GM19395 (cell line): Measurements from ENCODE around the gene SLC25A22.

ENCODE experiments used
- ATAC-seq: cut with Tn5 transposase; IDR thresholded peaks from one replicate; pipeline ENCODE4 v1.9.1; 2021; ENCODE audit warnings: mild to moderate bottlenecking, moderate library complexity; ENCODE audit not compliant: unreplicated experiment

The SLC25A22 gene

GRCh38 chr11:823441-824291 lies 25.6 kb upstream of the SLC25A22 start:
- no peak for ATAC-seq

- no peak for ATAC-seq
These were observed 23.7 kb upstream of the SLC25A22 start for GRCh38 chr11:821512-822371.

- no peak for ATAC-seq
These were observed 22.8 kb upstream of the SLC25A22 start for GRCh38 chr11:820655-821511.

DNA sequence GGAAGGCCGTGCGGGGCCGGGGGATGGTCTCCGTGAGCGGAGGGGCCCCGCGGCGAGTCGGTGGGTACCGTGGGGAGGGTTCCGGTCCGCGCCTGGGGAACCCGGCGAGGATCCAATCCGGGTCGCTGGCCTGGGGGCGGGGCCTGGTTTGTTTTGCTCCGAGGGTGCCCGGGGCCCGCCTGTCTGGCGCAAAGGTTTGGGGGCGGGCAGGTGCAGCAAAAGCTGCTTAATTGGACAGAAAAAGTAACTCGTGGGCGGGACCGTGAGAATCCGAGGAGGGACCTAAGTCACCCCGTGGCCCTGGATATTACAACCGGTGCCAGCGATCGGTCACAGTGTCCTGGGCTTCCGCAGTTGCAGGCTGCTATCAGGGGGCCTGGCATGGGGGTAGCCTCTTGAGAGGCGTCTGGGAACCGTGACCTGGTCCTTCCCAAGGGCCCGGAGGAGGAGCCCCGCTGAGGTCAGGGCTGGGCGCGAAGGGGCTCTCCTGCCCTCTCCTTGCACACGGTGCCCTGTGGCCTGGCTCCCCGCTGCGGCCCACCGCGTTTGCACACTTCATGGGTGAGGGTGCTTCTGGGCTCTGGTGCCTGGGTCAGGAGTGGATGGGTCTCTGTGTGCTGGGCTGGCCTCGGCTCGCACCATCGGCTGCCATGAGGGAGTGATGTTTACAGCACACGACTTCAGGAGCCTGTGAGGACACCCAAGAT lies 22.0 kb upstream of the SLC25A22 start:
- ATAC-seq: peak; percentile 71

- peak; percentile 68 for ATAC-seq
These were observed 21.2 kb upstream of the SLC25A22 start for GRCh38 chr11:819129-819931.

DNA sequence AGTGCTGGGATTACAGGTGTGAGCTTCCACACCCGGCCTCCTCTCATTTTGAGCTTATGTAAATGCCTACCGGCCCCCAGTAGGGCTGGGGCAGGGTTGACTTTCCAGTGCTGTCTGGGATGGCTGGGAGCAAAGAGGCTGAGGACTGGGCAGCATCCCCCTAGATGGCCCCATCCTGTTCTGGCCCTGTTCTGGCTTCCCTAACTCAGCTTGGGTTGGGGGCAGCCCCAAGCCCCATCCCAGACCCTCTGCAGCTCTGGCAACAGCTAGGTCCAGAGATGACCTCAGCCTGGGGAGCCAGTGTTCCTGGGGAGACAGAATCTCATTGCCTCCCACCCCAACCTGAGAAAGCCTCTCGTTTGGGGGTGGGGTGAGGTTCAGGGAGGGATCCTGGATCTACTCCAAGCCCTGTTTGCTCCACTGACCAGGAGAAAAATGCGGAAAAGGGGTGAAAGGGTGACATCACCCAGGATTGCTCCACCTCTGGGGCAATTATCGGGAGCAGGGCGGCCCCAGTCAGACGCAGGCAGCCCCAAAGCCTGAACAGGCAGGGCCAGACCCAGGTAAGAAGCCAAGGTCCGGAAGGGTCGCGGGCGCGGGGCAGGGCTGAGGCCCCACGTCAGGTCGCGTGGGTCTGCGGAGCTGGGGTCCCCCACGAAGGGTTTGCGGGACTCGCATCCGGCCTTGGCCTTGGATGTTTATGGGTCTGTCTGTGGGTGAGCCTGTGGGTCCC lies 20.5 kb upstream of the SLC25A22 start, which contains the start of gene PNPLA2:
PNPLA2 (plus strand) TSS at position 519 of the 733 bp plus-strand sequence. CDS start 805 bp downstream, outside the sequence.
- ATAC-seq: no peak

- no peak for ATAC-seq
These were observed 18.3 kb upstream of the SLC25A22 start for GRCh38 chr11:816433-816779.

GRCh38 chr11:815675-816432 lies 17.8 kb upstream of the SLC25A22 start:
- no peak for ATAC-seq

GRCh38 chr11:813456-814096 lies 15.5 kb upstream of the SLC25A22 start:
- no peak for ATAC-seq

DNA sequence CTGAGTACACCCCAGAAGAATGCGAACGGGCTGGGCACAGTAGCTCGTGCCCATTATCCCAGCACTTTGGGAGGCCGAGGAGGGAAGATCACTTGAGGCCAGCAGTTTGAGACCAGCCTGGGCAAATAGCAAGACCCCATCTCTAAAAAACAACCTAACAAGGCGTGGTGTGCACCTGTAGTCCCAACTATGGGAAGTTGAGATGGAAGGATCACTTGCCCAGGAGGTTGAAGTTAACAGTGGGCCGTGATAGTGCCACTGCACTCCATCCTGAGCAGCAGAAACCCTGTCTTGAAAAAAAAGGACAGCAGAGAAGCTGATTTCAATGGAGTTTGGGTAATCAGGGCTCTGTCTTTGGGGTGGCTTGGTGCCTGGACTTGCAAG lies 15.0 kb upstream of the SLC25A22 start:
- ATAC-seq: no peak

DNA sequence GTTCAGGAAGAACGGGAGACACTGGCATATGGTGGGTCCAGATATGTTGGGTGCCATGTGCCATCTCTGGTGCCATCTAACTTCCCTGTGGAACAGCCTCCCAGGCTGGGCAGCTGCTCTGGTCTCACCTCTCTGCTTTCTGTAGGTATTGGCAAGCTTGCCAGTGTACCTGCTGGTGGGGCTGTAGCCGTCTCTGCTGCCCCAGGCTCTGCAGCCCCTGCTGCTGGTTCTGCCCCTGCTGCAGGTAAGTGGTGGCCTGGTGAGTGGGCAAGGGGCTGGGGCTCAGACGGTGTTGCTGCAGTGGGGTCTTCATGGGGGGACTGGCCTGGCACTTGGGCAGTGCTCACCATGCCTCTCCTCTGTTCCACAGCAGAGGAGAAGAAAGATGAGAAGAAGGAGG lies 14.3 kb upstream of the SLC25A22 start:
- ATAC-seq: no peak

- no peak for ATAC-seq
These were observed 13.6 kb upstream of the SLC25A22 start for GRCh38 chr11:811446-812245.

DNA sequence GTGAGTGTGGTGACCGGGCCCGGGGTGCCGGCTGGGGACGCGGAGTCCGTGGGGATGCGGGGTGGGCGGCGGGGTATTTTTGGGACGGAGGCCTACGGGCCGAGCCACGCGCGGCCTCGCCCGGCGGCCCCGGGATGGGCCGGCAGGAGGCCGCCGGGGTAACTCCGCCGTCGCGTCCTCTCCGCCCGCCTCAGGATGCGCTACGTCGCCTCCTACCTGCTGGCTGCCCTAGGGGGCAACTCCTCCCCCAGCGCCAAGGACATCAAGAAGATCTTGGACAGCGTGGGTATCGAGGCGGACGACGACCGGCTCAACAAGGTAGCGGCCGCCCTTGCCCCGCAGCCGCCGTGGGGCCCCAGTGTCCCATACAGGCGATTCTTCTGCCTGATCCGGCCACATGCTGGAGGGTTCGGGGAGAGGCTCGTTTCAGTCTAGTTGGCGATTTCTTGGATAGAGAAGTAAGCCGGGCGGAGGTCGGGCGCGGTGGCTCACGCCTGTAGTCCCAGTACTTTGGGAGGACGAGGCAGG lies 12.0 kb upstream of the SLC25A22 start:
- peak; percentile 4 for ATAC-seq

GRCh38 chr11:809287-810039 lies 11.4 kb upstream of the SLC25A22 start, which contains the start of gene RPLP2:
TSS of gene RPLP2 (plus strand) at chr11:809967. CDS start at chr11:810235, 268 bp downstream.
- peak; percentile 68 for ATAC-seq

DNA sequence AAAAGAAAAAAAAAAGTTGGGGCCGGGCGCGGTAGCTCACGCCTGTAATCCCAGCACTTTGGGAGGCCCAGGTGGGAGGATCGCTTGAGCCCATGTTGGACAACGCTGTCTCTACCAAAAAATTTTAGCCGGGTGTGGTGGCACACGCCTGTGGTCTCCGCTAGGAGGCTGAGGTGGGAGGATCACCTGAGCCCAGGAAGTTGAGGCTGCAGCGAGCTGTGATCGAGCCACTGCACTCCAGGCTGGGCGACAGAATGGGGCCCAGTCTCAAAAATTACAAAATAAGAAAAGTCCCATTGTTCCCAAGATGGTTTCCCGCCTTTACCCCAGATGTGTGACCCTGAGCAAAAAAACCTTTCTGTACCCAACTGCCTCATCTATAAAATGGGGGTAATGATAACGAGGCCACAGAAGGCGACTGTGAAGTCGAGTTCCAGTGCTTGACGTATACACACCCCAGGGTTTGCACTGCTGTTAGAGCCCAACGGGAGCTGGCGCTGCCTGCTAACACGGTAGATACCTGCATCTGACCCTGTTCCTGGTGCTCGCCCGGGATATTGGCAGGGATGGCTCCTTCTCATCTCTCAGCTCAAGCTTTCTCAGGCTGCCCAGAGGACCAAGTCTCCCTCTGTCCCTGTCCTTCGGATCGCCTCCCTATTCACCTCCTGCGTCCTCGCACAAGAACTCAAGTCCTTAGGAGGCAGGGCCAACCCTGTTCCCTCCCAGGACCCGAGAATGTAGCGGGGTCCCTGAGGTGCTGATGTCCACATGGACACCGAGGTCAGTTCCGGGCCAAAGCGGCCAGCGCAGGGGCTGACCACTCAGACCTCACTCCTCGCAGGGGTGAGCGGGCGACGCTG lies 10.6 kb upstream of the SLC25A22 start:
- ATAC-seq: no peak
